GM18508 (cell line): ENCODE results near the gene FREY1.

Experiments used
- ATAC-seq: cut with Tn5 transposase; IDR thresholded peaks from one replicate; pipeline ENCODE4 v1.9.1; 2021; ENCODE audit warnings: moderate number of reproducible peaks; ENCODE audit not compliant: insufficient read depth, unreplicated experiment

The FREY1 gene

DNA sequence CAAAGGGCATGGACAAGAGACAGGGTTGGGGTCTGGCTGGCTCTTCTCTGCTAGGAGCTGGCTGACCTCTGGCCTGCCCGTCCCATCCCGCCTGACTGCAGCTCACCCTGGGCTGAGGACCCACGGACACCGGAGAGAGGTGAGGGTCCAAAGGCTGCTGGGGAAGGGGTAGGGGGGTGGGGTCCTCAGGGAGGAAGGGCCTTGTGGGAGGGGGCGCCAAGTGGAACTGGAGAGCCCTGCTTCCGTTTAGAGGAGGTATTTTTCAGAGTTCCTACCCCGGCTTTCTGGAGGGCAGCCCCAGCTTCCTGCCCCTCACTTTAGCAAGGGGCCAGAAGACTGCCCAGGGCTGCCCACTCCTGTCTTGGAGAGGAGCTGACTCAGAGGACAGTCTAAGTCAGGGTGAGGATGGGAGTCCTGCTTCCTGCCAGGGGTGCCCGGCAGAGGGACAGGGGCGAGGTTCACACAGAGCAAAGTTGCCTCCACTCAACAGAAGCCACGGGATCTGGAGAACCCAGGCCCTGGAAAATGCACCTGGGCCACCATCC lies 22.5 kb upstream of the FREY1 start:
- ATAC-seq: no peak

DNA sequence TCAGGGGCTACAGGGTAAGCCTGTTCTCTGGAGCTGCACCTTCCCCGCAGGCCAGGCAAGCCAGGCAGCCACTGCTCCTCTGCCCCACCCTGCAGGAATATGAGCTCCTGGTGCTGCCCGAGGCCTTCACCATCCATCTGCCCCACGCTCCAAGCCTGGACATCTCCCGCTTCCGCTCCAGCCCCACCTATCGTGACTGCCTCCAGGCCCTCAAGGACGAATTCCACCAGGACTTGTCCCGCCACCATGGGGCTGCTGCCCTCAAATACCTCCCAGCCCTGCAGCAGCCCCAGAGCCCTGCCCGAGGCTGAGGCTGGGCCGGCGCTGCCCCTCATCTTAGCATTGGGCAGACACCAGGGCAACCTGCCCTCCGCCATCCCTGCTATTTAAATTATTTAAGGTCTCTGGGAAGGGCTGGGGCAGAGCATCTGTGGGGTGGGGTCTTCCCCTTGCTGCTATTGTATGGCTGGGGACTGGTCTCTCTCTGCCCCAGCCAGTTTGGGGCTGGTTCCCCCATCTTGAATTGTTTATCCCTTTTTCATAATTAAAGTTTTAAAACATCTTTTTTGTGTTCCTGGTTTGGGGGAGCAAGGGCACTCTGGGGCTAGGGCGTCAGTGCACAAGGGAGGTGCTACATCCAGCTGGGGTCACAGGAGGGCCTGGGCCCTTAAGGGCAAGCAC lies 21.6 kb upstream of the FREY1 start:
- no peak for ATAC-seq

DNA sequence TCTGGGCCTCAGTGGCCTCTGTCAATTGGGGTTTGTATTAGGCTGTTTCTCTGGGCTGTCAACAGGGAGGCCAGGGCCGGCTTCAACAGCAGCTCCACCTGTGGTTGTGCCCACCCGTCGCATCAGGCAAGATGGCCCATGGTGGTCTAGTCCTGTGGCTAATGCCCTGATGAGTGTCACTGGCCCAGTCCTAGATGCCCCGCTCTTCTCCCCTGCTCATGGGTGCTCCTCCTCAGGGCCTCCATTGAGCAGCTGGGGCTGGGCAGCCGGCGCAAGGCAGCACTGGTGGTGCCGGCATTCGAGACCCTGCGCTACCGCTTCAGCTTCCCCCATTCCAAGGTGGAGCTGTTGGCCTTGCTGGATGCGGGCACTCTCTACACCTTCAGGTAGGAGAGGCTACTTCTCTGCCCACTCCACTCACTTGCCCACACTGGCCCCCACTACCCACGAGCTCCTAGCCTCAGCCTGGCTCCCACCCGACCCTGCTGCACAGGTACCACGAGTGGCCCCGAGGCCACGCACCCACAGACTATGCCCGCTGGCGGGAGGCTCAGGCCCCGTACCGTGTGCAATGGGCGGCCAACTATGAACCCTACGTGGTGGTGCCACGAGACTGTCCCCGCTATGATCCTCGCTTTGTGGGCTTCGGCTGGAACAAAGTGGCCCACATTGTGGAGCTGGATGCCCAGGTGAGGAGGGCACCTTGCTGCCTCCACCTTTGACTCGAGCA lies 20.8 kb upstream of the FREY1 start:
- no peak for ATAC-seq

DNA sequence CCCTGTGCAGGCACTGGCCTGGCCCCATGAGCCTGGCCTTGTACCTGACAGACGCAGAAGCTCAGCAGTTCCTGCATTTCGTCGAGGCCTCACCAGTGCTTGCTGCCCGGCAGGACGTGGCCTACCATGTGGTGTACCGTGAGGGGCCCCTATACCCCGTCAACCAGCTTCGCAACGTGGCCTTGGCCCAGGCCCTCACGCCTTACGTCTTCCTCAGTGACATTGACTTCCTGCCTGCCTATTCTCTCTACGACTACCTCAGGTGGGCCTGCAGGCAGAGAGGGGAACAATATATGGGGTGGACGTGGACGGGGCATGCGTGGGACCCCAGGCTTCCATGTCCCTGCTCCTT lies 20.2 kb upstream of the FREY1 start:
- no peak for ATAC-seq

DNA sequence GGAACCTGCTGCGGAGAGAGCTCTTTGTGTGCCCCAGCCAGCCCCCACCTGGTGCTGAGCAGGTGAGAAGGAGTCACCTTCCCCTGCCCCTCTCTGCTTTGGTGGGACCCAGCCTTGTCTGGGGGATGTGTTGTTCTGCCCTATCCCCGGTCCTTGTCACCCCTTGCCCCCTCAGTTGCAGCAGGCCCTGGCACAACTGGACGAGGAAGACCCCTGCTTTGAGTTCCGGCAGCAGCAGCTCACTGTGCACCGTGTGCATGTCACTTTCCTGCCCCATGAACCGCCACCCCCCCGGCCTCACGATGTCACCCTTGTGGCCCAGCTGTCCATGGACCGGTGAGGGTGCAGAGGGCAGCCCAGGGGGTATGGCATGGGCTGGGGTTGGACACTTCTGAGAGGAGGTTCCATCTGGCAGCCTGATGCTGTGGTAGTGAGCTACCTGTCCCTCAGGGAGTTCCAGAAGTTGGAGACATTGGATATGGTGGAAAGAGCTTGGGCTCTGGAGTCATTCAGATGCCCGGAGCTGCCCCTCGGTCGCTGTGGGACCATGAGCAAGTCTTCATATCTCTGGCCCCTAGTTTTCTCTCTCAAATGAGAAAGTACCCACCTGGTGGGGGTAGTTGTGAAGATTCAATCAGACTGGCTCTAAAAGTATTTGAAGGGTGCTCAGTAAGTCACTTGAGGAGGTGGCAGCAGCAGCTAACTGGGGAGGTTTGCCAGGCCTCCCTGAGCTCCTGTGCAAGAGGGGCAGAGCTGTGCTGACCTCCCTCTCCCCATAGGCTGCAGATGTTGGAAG lies 19.7 kb upstream of the FREY1 start:
- ATAC-seq: no peak

DNA sequence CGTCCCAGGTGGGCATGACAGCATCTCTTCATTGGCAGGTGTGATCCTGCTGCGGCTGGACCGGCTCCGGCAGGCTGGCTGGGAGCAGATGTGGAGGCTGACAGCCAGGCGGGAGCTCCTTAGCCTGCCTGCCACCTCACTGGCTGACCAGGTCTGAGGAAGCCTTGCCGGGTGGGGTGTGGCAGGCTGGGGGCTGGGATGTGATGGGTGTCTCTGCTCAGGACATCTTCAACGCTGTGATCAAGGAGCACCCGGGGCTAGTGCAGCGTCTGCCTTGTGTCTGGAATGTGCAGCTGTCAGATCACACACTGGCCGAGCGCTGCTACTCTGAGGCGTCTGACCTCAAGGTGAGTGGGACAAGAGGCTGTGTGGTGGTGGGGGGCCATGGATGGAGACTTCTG lies 18.9 kb upstream of the FREY1 start:
- no peak for ATAC-seq

DNA sequence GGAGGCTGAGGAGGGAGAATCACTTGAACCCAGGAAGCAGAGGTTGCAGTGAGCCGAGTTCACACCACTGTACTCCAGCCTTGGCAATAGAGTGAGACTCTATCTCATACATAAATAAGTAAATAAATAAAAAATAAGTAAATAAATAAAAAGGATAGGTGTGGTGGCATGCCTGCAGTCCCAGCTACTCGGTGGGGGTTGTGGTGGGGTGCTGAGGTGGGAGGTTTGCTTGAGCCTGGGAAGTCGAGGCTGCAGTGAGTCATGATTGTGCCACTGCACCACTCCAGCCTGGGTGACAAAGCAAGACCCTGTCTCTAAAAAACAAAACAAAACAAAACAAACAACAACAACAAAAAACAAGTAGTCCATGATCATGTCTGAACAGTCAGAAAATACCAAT lies 18.5 kb upstream of the FREY1 start:
- ATAC-seq: no peak

DNA sequence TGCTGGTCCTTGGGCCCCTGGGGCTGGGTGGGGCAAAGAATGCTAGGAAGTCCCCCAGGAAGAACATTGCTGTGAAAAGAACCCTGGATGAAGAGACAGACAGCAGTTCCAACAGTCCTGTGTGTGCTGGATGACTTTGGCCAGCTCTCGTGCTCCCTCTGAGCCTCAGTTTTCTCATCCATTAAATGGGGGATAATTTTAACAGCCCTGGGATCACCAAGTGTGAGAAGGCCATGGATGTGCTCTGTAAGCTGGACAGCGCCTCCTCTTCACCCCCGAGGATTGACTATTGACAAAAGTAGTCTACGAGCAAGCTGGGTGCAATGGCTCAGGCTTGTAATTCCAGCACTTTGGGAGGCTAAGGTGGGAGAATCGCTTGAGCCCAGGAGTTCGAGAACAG lies 17.9 kb upstream of the FREY1 start:
- no peak for ATAC-seq

DNA sequence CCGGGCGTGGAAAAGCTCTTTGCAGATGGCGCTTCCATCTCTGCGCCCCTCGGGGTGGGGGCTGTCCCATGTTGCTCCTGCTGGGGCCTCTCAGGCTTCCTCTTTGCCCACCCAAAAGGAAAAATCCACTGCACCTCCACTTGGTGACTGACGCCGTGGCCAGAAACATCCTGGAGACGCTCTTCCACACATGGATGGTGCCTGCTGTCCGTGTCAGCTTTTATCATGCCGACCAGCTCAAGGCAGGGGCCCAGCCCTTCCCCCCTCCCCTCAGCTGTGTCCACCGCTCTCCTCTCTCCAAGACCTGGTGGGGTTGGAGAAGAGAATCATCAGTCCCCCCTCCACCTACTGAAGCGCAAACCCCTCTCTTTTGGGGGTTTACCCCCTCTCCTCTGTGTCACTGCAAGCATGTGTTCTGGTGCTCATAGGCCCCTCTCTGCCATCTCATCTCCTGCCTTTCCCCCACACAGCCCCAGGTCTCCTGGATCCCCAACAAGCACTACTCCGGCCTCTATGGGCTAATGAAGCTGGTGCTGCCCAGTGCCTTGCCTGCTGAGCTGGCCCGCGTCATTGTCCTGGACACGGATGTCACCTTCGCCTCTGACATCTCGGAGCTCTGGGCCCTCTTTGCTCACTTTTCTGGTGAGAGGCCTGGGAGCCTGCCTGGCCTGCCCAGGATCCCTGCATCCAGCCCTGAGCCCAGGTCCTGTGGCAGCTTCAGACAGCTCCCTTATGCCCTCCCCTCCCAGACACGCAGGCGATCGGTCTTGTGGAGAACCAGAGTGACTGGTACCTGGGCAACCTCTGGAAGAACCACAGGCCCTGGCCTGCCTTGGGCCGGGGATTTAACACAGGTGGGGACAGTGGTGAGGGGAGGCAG lies 17.2 kb upstream of the FREY1 start:
- ATAC-seq: no peak

DNA sequence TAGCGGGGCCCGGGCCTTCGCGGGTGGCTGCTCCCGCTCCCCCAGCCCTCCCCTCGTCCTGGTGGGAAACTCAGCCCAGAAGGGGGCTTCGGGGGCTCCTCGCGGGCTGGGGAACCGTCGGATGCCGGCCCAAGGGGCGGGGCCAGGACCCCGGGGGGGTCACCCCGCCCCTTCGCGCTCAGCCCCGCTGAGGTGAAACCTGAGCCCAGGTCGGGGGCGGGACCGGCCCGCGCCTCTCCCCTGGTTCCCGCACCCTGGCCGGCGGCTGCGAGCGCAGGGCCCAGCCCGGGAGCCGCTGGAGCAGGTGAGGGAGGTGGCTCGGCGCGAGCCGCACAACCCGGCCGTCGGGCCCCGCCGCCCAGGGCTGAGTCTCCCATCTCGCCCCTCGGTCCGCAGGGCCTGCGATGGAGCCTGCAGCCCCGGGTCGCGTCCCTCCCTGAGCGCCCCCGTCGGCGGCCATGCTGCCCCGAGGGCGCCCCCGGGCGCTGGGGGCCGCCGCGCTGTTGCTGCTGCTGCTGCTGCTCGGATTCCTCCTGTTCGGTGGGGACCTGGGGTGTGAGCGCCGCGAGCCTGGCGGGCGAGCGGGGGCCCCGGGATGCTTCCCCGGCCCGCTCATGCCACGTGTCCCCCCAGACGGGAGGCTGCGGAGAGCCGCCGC lies 15.5 kb upstream of the FREY1 start, which contains the start of gene LARGE2:
TSS of gene LARGE2 (plus strand) at position 232 of the 658 bp plus-strand sequence. CDS start at position 459, 227 bp downstream.
- ATAC-seq: no peak

DNA sequence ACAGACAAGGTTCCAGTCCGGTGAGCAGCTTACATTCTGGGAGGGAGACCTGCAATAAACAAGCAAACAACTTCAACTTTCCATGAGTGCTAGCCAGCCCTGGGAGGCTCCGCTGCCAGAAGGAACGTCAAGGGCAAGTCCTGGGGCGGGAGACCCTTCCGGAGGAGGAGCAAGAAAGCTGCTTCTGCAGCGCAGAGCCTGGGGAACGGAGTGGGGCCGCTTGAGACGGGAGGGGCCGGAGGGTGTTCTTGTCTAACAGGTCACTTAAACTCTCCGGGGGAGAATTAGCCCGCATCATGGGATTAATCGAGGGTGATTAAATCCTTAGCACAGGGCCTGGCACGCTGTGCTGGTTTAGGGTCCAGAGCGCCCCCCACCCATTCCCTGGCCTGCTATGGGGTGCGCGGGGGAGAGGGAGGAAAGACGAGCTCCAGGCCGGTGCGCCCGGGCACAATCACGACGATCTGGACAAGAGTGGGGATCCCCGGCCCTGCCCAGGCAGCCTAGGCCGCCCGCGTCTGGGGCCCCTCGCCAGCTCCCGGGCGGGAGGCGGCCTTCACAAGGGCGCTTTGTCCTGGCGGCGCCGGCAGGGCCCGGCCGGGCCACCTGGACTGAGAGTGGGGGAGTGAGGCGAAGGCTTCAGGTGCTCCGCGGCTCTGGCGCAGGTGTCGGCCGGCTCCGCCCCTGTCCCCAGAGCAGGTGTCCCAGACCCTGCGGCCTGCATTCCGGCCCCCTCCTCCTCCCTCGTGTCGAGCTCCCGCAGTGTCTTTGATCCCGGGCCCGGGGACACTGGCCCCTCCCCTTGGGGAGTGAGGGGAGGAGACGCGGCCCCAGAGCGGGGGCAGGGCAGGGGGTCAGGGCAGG lies 14.7 kb upstream of the FREY1 start:
- ATAC-seq: no peak

DNA sequence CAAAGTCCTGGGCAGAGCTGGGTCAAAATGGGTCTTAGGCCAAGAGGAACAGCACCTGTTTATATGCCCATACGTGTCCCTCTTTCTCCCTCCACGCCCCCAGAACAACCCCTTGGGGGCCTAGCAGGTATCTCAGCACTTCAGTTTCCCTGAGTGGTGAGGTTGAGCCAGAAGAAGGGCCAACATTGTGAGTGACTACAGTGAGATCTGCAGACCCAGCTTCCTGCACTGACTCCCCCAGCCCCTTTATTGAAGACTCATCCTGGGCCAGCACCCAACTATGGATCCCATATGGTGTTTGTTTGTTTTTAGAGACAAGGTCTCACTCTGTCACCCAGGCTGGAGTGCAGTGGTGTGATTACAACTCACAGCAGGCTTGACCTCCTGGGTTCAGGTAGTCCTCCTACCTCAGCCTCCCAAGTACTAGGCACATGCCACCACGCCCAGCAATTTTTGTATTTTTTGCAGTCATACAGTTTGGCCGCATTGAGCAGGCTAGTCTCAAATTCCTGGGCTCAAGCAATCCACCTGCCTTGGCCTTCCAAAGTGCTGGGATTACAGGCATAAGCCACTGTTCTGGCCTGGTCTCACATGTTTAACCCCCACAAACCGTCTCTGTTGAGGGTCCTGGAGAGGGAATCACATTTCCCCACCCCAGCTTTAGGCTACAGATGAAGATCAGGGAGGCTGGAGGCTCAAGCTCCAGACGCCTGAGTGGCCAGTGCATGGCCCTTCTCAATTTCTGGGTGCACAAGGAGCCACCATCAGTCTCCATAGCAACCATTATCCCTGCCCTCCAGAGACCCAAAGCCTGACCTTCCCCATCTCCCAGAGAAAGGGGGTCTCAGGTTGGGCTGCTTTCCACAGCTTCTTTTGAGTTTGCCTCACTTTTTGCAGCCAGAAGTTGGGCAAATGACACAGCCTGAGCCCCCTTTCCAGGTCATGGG lies 13.7 kb upstream of the FREY1 start:
- ATAC-seq: no peak

DNA sequence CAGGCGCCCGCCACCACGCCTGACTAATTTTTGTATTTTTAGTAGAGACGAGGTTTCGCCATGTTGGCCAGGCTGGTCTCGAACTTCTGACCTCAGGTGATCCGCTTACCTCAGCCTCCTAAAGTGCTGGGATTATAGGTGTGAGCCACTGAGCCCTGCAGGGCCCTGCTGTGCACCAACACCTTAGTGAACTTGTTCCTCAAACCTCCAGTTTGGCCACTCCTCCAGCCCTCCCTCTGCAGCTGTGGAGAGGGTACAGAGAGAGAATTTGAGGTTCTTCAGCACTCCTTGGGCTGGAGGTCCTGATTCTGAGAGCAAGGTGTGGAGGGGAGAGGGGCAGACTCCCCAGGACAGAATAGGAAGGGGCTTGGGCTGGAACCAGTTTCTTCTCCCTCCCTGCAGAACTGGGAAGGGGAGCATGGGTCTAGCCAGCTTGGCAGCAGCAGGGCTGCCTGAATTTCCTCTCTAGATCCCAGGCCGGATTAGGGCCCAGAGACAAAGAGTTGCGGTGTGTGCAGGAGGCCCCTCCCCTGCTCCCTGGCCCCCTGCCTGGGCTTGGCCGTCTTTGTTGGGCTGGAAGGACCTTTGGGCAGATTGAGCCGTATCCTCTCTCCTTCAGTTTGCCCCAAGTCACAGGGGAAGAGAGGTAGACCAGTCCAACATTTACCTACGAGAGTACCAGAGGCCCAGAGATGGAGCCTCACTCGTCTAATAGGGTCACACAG lies 12.9 kb upstream of the FREY1 start:
- ATAC-seq: no peak

DNA sequence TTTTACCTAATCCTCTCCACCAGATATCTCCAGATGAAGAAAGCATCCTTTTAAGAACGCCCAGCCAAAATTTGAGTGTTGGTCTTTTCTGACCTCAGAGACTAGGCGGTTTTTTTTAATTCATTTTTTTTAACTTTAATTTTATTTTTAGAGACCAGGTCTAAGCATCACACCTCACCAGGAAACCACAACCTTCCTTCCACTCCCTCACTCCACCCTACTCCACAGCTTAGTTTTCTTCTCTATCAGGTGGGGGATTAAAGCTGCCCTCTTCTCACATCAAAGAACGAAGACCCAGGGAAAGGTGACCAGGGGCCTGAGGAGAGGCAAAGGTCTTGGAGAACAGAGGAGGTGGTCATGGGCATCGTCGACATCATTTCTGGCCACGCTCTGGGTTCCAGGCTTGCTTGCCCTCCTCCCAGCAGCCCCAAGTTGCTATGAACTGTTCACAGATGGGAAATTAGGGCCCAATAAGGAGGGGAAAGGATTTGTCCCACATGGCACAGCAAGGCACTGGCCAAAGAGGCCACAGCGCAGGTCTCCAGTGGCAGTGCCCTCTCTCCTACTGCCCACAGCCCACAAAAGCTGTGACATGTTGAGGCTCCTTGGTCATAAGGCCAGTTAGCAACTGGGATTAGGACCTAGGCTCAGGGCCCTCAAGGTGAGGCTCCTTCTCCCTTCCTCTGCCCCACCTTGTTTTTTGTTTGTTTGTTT lies 12.0 kb upstream of the FREY1 start:
- ATAC-seq: no peak

DNA sequence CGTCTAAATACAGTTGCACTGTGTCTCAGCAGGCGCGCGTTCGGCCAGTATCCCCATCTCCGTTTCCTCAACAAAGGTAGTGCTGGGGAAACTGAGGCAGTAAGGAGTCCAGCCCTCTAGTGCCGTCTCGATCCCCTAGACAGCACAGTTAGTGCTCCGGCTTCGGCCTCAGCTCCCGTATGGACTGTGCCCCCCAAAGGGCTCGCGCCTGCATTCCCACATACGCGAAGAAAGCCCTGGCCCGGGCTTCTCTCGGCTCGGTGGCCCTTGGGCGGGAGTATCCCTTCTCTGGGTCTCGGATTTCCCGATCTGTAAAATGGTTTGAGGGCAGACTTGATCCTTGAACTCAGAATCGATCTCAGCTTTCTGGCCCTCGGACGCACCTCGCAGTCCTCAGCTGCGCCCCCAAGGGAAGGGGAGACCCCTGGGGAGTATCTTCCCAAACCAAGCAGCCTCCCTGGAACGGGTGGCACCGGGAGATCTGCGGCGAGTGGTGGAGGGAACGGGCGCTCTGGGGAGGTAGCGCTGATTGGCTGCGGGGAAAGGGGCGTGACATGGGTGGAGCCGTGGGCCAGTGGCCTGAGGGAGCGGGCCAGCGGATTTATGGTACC lies 11.4 kb upstream of the FREY1 start:
- ATAC-seq: no peak
